Heart right ventricle (tissue), 16 donors: ENCODE data around the gene GALNT14. TPM values are rescaled to one million over a fixed set of nuclear protein-coding genes. Genes with fewer than 3 reads are reported as not detected.

Source experiments
- ATAC-seq, 8 donors: fragments of 200-7000 bp; cut with Tn5 transposase; one replicate each; pipeline ENCODE4 v1.9.1; 2020; ENCODE audit warnings: mild to moderate bottlenecking in 8 of 8, moderate library complexity in 8 of 8, moderate number of reproducible peaks in 1 of 8
- DNase-seq, 2 donors: peaks; one replicate each; pipeline ENCODE4 v3.0.0-alpha.2; 2020
- H3K27ac ChIP-seq, 10 donors: fragments of 200-600 bp; sonication (generic) in 2 of 10; one replicate each; pipeline versions ENCODE4 v1.5.0 to v1.8.0; 2020 to 2022; ENCODE audit warnings: mild to moderate bottlenecking in 3 of 10
- H3K27me3 ChIP-seq, 7 donors: fragments of 200-600 bp; one replicate each; pipeline ENCODE4 v1.8.0; 2021 to 2022; ENCODE audit warnings: mild to moderate bottlenecking in 2 of 7
- H3K36me3 ChIP-seq, 9 donors: fragments of 200-600 bp; sonication (generic) in 1 of 9; one replicate each; pipeline versions ENCODE4 v1.5.0 to v1.8.0; 2020 to 2022; ENCODE audit warnings: mild to moderate bottlenecking in 2 of 9
- H3K4me1 ChIP-seq, 9 donors: fragments of 200-600 bp; sonication (generic) in 1 of 9; one replicate each; pipeline versions ENCODE4 v1.5.0 to v1.8.0; 2020 to 2022; ENCODE audit warnings: mild to moderate bottlenecking in 4 of 9
- H3K4me3 ChIP-seq, 10 donors: fragments of 200-600 bp; sonication (generic) in 2 of 10; one replicate each; pipeline versions ENCODE4 v1.5.0 to v1.8.0; 2020 to 2022; ENCODE audit warnings: mild to moderate bottlenecking in 7 of 10, moderate library complexity in 2 of 10
- H3K9me3 ChIP-seq, 11 donors: fragments of 200-600 bp in 10 of 11; sonication (generic) in 2 of 11; one replicate each; pipeline versions ENCODE4 v1.5.0 to v1.8.0; 2013 to 2022; ENCODE audit warnings: mild to moderate bottlenecking in 2 of 11, control low read depth in 1 of 11, moderate library complexity in 1 of 11
- whole genome bisulfite sequencing, 2 donors: extraction: QIAGEN DNeasy Blood & Tissue Kit; methylation state at CpG; one replicate each; pipeline ENCODE4 v1.1.7; 2013; ENCODE audit warnings: inconsistent platforms in 1 of 2; 5-methylcytosine and 5-hydroxymethylcytosine counted together
- intact Hi-C, 10 donors: fragments of 100-400 bp; cut with DNase I; formaldehyde crosslinking; loops; one replicate each; pipeline versions ENCODE4 v1.11.1 to v1.14.2; 2022
- polyA plus RNA-seq, 2 donors: library from polyadenylated mRNA; stranded (reverse); fragments of 200-250 nt; gene quantifications; one replicate each; pipeline ENCODE4 v1.2.3, GENCODE V29; 2013
- total RNA-seq, 10 donors: library from RNA; stranded (reverse); fragmentation: NEBNext Ultra II Directional in 3 of 10; extraction: Animal tissue kit (Norgen Biotek cat#: 25700) in 3 of 10; gene quantifications; one replicate each; pipeline versions ENCODE4 v1.2.1 to v1.2.4, GENCODE V29; 2021 to 2023
- TF ChIP-seq, protein P1 (sequence below), 9 donors: fragments of 200-600 bp; sonication (generic) in 2 of 9; IDR thresholded peaks; one replicate each; pipeline versions ENCODE4 v1.5.0 to v1.8.0; 2021 to 2022; ENCODE audit warnings: antibody characterized with exemption in 9 of 9, mild to moderate bottlenecking in 5 of 9, moderate library complexity in 1 of 9
- donor health status: Arrhythmogenic right ventricular cardiomyopathy.
- donor health status: ischemic (EF 13 %, LVEDD 7.1; RV severe dilation, severe dysfunction).
- donor health status: healthy with polysubstance abuse.
- donor health status: DM: no; HTN: yes; CAD: no.
- donor health status: DM: no; HTN: no; CAD: no.
- donor health status: ischemic (EF 25% LVEDD 6.9; RV normal size, moderate dysfunction).
- donor health status: ischemic (EF 25% LVEDD 5.7; RV mildly dilated, moderate dysfunction).
- donor health status: healthy.
- donor health status: DM: yes; HTN: yes; CAD: no.
- donor health status: Ischemic cardiomyopathy.
- donor health status: ischemic (EF 35%, LVEDD 5.7; RV mildly dilated, moderate dysfunction).
- donor health status: nonischemic (EF 11% LVEDD 7.7; RV severe dilation, severe dysfunction).
- donor health status: DM: yes; HTN: yes; CAD: no.
- donor health status: PGD.
- donor health status: ischemic (EF 29% LVEDD 5.4; RV normal size, mild dysfunction).
- donor health status: nonischemic (EF 23%, LVEDD 6.1; RV moderate dilation, normal function).

GALNT14 gene
- total and polyA plus RNA-seq, 12 donors = 0.17 to 1.4 (median 0.63) TPM; not detected in 2

DNA sequence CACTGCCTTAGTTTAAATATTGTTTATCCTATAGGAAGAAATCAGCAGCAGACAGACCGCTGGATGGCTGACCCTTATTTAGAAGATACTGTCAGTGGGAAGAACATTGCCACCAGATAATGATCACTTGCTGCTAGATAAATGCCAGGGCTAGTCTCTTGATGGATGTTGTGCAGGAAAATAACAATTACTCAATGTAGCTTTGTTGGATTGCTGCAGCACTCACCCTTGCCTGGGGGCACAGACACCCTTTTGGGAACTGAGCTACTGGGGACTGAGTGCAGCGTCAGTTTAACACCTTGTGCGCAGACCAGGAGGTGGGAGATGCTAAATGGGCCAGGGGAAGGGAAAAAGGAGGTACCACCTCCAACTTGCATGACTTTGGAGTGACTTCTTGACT, 266.8 kb downstream of the GALNT14 start:
- Histone ChIP-seq H3K36me3 (no peaks in the 10 kb centered on the region), H3K9me3 (peaks cover 0 to 11% (median 0%) of the 10 kb centered on the region in 11 donors), H3K4me1 (peaks cover 0 to 12% (median 0%) of the 10 kb centered on the region in 9 donors), H3K4me3 (no peak overlapping the region), H3K27ac (peak overlapping the region in 1 of 10 donors; percentile 21), H3K27me3 (no peaks in the 10 kb centered on the region)
- DNase-seq = no peak
- WGBS, 2 donors = 44 to 49% methylated on average over 3 of the region's 3 CpGs
- intact Hi-C loops = loop anchor here in 1 of 10 donors (10.0 kb wide), 1 partner anchor 463 kb away; no protein-coding TSS in a partner anchor
- TF ChIP-seq, protein P1, sequence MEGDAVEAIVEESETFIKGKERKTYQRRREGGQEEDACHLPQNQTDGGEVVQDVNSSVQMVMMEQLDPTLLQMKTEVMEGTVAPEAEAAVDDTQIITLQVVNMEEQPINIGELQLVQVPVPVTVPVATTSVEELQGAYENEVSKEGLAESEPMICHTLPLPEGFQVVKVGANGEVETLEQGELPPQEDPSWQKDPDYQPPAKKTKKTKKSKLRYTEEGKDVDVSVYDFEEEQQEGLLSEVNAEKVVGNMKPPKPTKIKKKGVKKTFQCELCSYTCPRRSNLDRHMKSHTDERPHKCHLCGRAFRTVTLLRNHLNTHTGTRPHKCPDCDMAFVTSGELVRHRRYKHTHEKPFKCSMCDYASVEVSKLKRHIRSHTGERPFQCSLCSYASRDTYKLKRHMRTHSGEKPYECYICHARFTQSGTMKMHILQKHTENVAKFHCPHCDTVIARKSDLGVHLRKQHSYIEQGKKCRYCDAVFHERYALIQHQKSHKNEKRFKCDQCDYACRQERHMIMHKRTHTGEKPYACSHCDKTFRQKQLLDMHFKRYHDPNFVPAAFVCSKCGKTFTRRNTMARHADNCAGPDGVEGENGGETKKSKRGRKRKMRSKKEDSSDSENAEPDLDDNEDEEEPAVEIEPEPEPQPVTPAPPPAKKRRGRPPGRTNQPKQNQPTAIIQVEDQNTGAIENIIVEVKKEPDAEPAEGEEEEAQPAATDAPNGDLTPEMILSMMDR (IDR thresholded peaks at IDR 0.05) = no peak
- peak in 2 of 8 donors; percentile 8 to 54 for ATAC-seq

DNA sequence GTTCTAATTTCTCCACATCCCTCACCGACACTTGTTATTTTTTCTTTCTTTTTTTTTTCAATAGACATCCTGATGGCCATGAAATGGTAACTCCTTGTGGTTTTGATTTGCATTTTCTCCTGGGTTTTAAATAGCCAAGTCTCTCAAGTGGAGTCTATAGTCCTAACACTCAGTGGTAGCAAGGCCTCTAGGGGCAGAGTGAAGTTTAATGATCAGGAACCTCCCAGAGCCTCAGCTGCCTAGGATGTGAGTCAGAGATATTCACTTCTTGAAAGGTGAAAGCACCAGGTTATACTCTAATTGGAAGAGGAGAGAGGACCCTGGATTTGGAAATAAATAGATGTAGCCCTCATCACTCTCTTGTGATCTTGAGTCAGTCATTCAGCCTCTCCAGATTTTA, 268.3 kb downstream of the GALNT14 start:
- intact Hi-C loops = loop anchor here in 7 of 10 donors (10.0 kb wide), 4 partner anchors 155 to 465 kb away; no protein-coding TSS in a partner anchor
- no peaks in the 10 kb centered on the region for H3K27me3 ChIP-seq
- ATAC-seq = no peak
- H3K4me1 ChIP-seq = peaks cover 0 to 13% (median 0%) of the 10 kb centered on the region in 9 donors
- no peak overlapping the region for H3K4me3 ChIP-seq
- H3K9me3 ChIP-seq = peaks cover 0 to 8% (median 0%) of the 10 kb centered on the region in 11 donors
- no peak overlapping the region for H3K27ac ChIP-seq
- H3K36me3 ChIP-seq = no peaks in the 10 kb centered on the region
- TF ChIP-seq, protein P1 (IDR thresholded peaks at IDR 0.05) = no peak
- DNase-seq = no peak
- 88% methylated on average over 1 of the region's 1 CpG for WGBS, 2 donors

GRCh38 chr2:30867385-30867784, 270.9 kb downstream of the GALNT14 start:
- Histone ChIP-seq H3K9me3 (no peaks in the 10 kb centered on the region), H3K36me3 (no peaks in the 10 kb centered on the region), H3K27me3 (no peaks in the 10 kb centered on the region), H3K27ac (no peak overlapping the region), H3K4me1 (peaks cover 0 to 13% (median 0%) of the 10 kb centered on the region in 9 donors), H3K4me3 (no peak overlapping the region)
- WGBS, 2 donors = 84 to 95% methylated on average over 4 of the region's 4 CpGs
- intact Hi-C loops = loop anchor here in 6 of 10 donors (10.0 kb wide), 4 partner anchors 153 to 467 kb away; no protein-coding TSS in a partner anchor
- DNase-seq = no peak
- TF ChIP-seq, protein P1 (IDR thresholded peaks at IDR 0.05) = no peak
- ATAC-seq = no peak

DNA sequence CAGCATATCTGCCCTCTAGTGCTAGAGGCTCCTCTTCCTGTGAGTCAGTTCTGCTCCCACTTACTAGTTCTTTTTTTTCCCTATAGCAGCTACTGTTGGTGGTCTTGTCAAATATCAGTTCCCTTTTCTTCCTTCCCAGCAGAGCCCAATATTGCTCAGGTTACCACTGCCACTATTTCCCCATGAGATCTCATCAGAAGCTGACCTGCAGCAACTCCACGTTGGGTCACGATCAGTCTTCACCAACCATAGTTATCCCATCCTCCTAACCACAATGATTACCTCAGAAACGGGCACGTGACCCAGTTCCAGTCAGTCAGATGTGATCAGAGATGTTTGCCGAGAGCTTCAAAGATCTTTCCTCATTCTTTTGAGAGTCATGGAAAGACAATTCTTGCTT, 271.3 kb downstream of the GALNT14 start:
- no peak overlapping the region for H3K27ac ChIP-seq
- H3K9me3 ChIP-seq = no peaks in the 10 kb centered on the region
- no peaks in the 10 kb centered on the region for H3K36me3 ChIP-seq
- DNase-seq = no peak
- TF ChIP-seq, protein P1 (IDR thresholded peaks at IDR 0.05) = no peak
- no peak for ATAC-seq
- WGBS, 2 donors = 78 to 85% methylated on average over 5 of the region's 5 CpGs
- peaks cover 0 to 13% (median 0%) of the 10 kb centered on the region in 9 donors for H3K4me1 ChIP-seq
- no peaks in the 10 kb centered on the region for H3K27me3 ChIP-seq
- H3K4me3 ChIP-seq = no peak overlapping the region
- intact Hi-C loops = loop anchor here in 6 of 10 donors (10.0 kb wide), 4 partner anchors 152 to 468 kb away; no protein-coding TSS in a partner anchor
